H9 (cell line): ENCODE data around the gene ADSS1. TPM values are rescaled to one million over a fixed set of nuclear protein-coding genes. Genes with fewer than 3 reads are reported as not detected.

Experiments used
- DNase-seq: peaks from one replicate; pipeline ENCODE4 v3.0.0-alpha.2; 2017
- H2AFZ ChIP-seq: one replicate; pipeline ENCODE4 v1.6.1; 2013; ENCODE audit warnings: mild to moderate bottlenecking, low read length, control low read depth, moderate library complexity
- H2AK5ac ChIP-seq: 2 replicates; pipeline ENCODE4 v1.6.1; 2013; ENCODE audit warnings: low read length, control low read depth, mixed read lengths; ENCODE audit not compliant: insufficient read length
- H2BK120ac ChIP-seq: one replicate; pipeline ENCODE4 v1.6.1; 2013; ENCODE audit warnings: low read depth, mild to moderate bottlenecking, low read length, control low read depth, inconsistent platforms; ENCODE audit not compliant: poor library complexity, severe bottlenecking
- H2BK12ac ChIP-seq: 2 replicates; pipeline ENCODE4 v1.6.1; 2013; ENCODE audit warnings: low read length, control low read depth, mixed read lengths, low read depth; ENCODE audit not compliant: insufficient read length
- H2BK15ac ChIP-seq: 2 replicates; pipeline ENCODE4 v1.6.1; 2013; ENCODE audit warnings: low read depth, low read length, control low read depth
- H2BK20ac ChIP-seq: one replicate; pipeline ENCODE4 v1.6.1; 2013; ENCODE audit warnings: low read depth, mild to moderate bottlenecking, low read length, control low read depth, inconsistent platforms; ENCODE audit not compliant: poor library complexity, severe bottlenecking
- H2BK5ac ChIP-seq: 2 replicates; pipeline ENCODE4 v1.6.1; 2013; ENCODE audit warnings: low read length, control low read depth, mixed read lengths; ENCODE audit not compliant: insufficient read length
- H3K14ac ChIP-seq: 2 replicates; pipeline ENCODE4 v1.6.1; 2013; ENCODE audit warnings: low read length, control low read depth; ENCODE audit not compliant: insufficient read depth
- H3K18ac ChIP-seq: 2 replicates; pipeline ENCODE4 v1.6.1; 2013; ENCODE audit warnings: low read depth, mild to moderate bottlenecking, mixed read lengths, low read length, control low read depth; ENCODE audit not compliant: insufficient read length
- H3K23ac ChIP-seq: 2 replicates; pipeline ENCODE4 v1.6.1; 2013; ENCODE audit warnings: low read length, control low read depth, mixed read lengths, low read depth; ENCODE audit not compliant: insufficient read length
- H3K23me2 ChIP-seq: 2 replicates; pipeline ENCODE4 v1.6.1; 2013; ENCODE audit warnings: low read depth, mild to moderate bottlenecking, mixed read lengths, low read length, control low read depth; ENCODE audit not compliant: insufficient read length, poor library complexity, severe bottlenecking
- H3K27ac ChIP-seq: 2 replicates; pipeline ENCODE4 v1.5.1; 2013; ENCODE audit warnings: low read length, control low read depth, mixed read lengths, low read depth; ENCODE audit not compliant: insufficient read length
- H3K27me3 ChIP-seq: 2 replicates; pipeline ENCODE4 v1.6.1; 2013; ENCODE audit warnings: low read length, control low read depth, inconsistent platforms; ENCODE audit not compliant: insufficient read depth
- H3K4ac ChIP-seq: 2 replicates; pipeline ENCODE4 v1.6.1; 2013; ENCODE audit warnings: low read depth, mild to moderate bottlenecking, control low read depth, inconsistent platforms, low read length, moderate library complexity
- H3K4me1 ChIP-seq: 2 replicates; pipeline ENCODE4 v1.6.1; 2013; ENCODE audit warnings: low read length, control low read depth, inconsistent platforms; ENCODE audit not compliant: insufficient read depth
- H3K4me2 ChIP-seq: 2 replicates; pipeline ENCODE4 v1.6.1; 2013; ENCODE audit warnings: low read length, control low read depth, mixed read lengths; ENCODE audit not compliant: insufficient read length, insufficient read depth
- H3K56ac ChIP-seq: 2 replicates; pipeline ENCODE4 v1.6.1; 2013; ENCODE audit warnings: low read depth, mild to moderate bottlenecking, mixed read lengths, low read length, control low read depth; ENCODE audit not compliant: insufficient read length
- H3K79me1 ChIP-seq: 2 replicates; pipeline ENCODE4 v1.6.1; 2013; ENCODE audit warnings: low read depth, mild to moderate bottlenecking, moderate library complexity, low read length, control low read depth, inconsistent platforms; ENCODE audit not compliant: insufficient read depth, poor library complexity, severe bottlenecking
- H3K79me2 ChIP-seq: 2 replicates; pipeline ENCODE4 v1.6.1; 2013; ENCODE audit warnings: low read length, control low read depth, inconsistent platforms; ENCODE audit not compliant: insufficient read depth
- H3K9ac ChIP-seq: 2 replicates; pipeline ENCODE4 v1.6.1; 2013; ENCODE audit warnings: low read length, control low read depth, mixed read lengths; ENCODE audit not compliant: insufficient read length; ENCODE audit errors: extremely low read depth
- H3K9me3 ChIP-seq: one replicate; pipeline ENCODE4 v1.6.1; 2013; ENCODE audit warnings: low read depth, low read length, inconsistent platforms; ENCODE audit not compliant: control insufficient read depth
- H3T11ph ChIP-seq: one replicate; pipeline ENCODE4 v1.6.1; 2013; ENCODE audit warnings: mild to moderate bottlenecking, low read length, control low read depth, inconsistent platforms
- H4K20me1 ChIP-seq: one replicate; pipeline ENCODE4 v1.6.1; 2013; ENCODE audit not compliant: control insufficient read depth, insufficient read length, insufficient read depth
- H4K5ac ChIP-seq: 2 replicates; pipeline ENCODE4 v1.6.1; 2013; ENCODE audit warnings: low read depth, mild to moderate bottlenecking, mixed read lengths, low read length, control low read depth; ENCODE audit not compliant: insufficient read length
- H4K8ac ChIP-seq: replicated peaks from 2 replicates; pipeline ENCODE4 v1.6.1; 2013; ENCODE audit warnings: low read length, control low read depth, mixed read lengths, low read depth; ENCODE audit not compliant: insufficient read length
- H4K91ac ChIP-seq: 2 replicates; pipeline ENCODE4 v1.6.1; 2013; ENCODE audit warnings: low read depth, mild to moderate bottlenecking, moderate library complexity, mixed read lengths, low read length, control low read depth; ENCODE audit not compliant: insufficient read length
- H3K27ac Mint-ChIP-seq, 3 experiments: 2 replicates in 2 of 3; 3 replicates in 1 of 3; pipeline ENCODE4 v1.8.0; 2020 to 2021; ENCODE audit warnings: mixed read lengths in 3 of 3, mild to moderate bottlenecking in 1 of 3, moderate library complexity in 1 of 3
- H3K27me3 Mint-ChIP-seq: 2 replicates; pipeline ENCODE4 v1.8.0; 2021; ENCODE audit warnings: low read depth, mild to moderate bottlenecking, moderate library complexity, mixed read lengths
- H3K36me3 Mint-ChIP-seq, 3 experiments: 2 replicates in 2 of 3; 3 replicates in 1 of 3; pipeline ENCODE4 v1.8.0; 2020 to 2021; ENCODE audit warnings: low read depth in 3 of 3, mixed read lengths in 3 of 3; ENCODE audit not compliant: insufficient read depth in 1 of 3
- H3K4me1 Mint-ChIP-seq, 2 experiments: 2 replicates each; pipeline ENCODE4 v1.8.0; 2020; ENCODE audit warnings: mixed read lengths in 2 of 2
- H3K4me3 Mint-ChIP-seq, 2 experiments: 2 replicates in 1 of 2; 3 replicates in 1 of 2; pipeline ENCODE4 v1.8.0; 2020 to 2021; ENCODE audit warnings: mild to moderate bottlenecking in 2 of 2, mixed read lengths in 2 of 2, moderate library complexity in 1 of 2
- H3K9me3 Mint-ChIP-seq, 2 experiments: 2 replicates in 1 of 2; 3 replicates in 1 of 2; pipeline ENCODE4 v1.8.0; 2020; ENCODE audit warnings: mild to moderate bottlenecking in 2 of 2, mixed read lengths in 2 of 2, moderate library complexity in 1 of 2
- CTCF ChIP-seq: fragments of 200-600 bp; sonication (generic); conservative IDR thresholded peaks from 3 replicates; pipeline ENCODE4 v1.8.0; 2021; ENCODE audit warnings: antibody characterized with exemption, mild to moderate bottlenecking
- WGBS: extraction: QIAGEN DNeasy Blood & Tissue Kit; methylation state at CpG from one replicate; pipeline ENCODE4 v1.1.7; 2013; ENCODE audit warnings: missing lambda C conversion rate, low lambda C conversion rate, mixed read lengths; ENCODE audit not compliant: insufficient read length; ENCODE audit errors: extremely low coverage; 5-methylcytosine and 5-hydroxymethylcytosine counted together
- total RNA-seq: library from RNA; stranded (reverse); gene quantifications from 2 replicates; pipeline ENCODE4 v1.2.1, GENCODE V29; 2021

ADSS1 gene
- total RNA-seq, 1 experiment from 2014 or later, result 8.5 TPM

GRCh38 chr14:104757681-104758392, 33.8 kb downstream of the ADSS1 start:
- DNase-seq, result no peak
- Histone ChIP-seq H4K20me1 (no peaks in the 10 kb centered on the region), H3K23me2 (peaks cover 9% of the 10 kb centered on the region), H4K8ac (no peak overlapping the region), H3K27ac (no peak overlapping the region), H2BK15ac (no peak overlapping the region), H3T11ph (no peak overlapping the region), H2AFZ (no peak overlapping the region), H2BK20ac (no peak overlapping the region), H2AK5ac (no peak overlapping the region), H3K23ac (no peak overlapping the region), H2BK5ac (no peak overlapping the region), H2BK12ac (no peak overlapping the region), H3K79me2 (peaks cover 16% of the 10 kb centered on the region; the same call in 1 of the 2 replicates), H4K91ac (no peak overlapping the region), H3K9ac (no peak overlapping the region), H3K9me3 (no peaks in the 10 kb centered on the region), H3K14ac (no peak overlapping the region), H3K56ac (no peak overlapping the region), H3K4me2 (no peak overlapping the region), H3K79me1 (peaks cover 3% of the 10 kb centered on the region), H3K27me3 (no peaks in the 10 kb centered on the region), H4K5ac (no peak overlapping the region), H2BK120ac (no peak overlapping the region), H3K4me1 (no peaks in the 10 kb centered on the region; the same call in 1 of the 2 replicates), H3K18ac (no peak overlapping the region), H3K4ac (no peak overlapping the region)
- no peaks in the 10 kb centered on the region for H3K9me3 Mint-ChIP-seq
- no peak overlapping the region for H3K4me3 Mint-ChIP-seq
- H3K27ac Mint-ChIP-seq, result peak overlapping the region in 1 of 3 experiments; percentile 70; a peak in 1 of 7 replicates
- no peaks in the 10 kb centered on the region; the same call in 1 of the 2 replicates for H3K27me3 Mint-ChIP-seq
- peaks cover 33 to 78% (median 70%) of the 10 kb centered on the region in 3 experiments; a peak in 6 of 7 replicates for H3K36me3 Mint-ChIP-seq
- no peak for TF ChIP-seq CTCF
- WGBS, result no CpG with 5 or more reads among the region's 19 CpGs
- H3K4me1 Mint-ChIP-seq, result peaks cover 17 to 31% of the 10 kb centered on the region in 2 experiments
